HepG2 (cell line): Measurements from ENCODE around the gene CRKL. TPM values are rescaled to one million over a fixed set of nuclear protein-coding genes. Genes with fewer than 3 reads are reported as not detected.

Experiments
- ATAC-seq: fragments of 200-7000 bp; cut with Tn5 transposase; 3 replicates; pipeline ENCODE4 v1.9.1; 2020; ENCODE audit warnings: mild to moderate bottlenecking, moderate library complexity
- BruUV-seq: library from RNA; stranded (reverse); fragments of 400-500 nt; replicated peaks from 2 replicates; lab custom pipeline; 2021; lab: Mats Ljungman, UMichigan
- CTCF ChIA-PET: fragments of 300-600 bp; formaldehyde crosslinking; extraction: SDS; loops from one replicate; lab custom pipeline; 2021; ENCODE audit warnings: low total read pairs, inconsistent platforms, low intra/inter-chr PET ratio; lab: Yijun Ruan, JAX
- POLR2A ChIA-PET: fragments of 350-600 bp; sonication (Branson Sonifier 250); formaldehyde crosslinking; loops from one replicate; lab custom pipeline; 2020; ENCODE audit warnings: antibody characterized with exemption, inconsistent platforms; lab: Yijun Ruan, JAX
- DNase-seq: peaks from one replicate; pipeline ENCODE4 v3.0.0-alpha.2; 2015; ENCODE audit warnings: low spot score
- FAIRE-seq: peaks from 3 replicates; lab custom pipeline; 2011; peaks lifted over from hg19 to GRCh38; lab: Jason Lieb, UNC
- H2AFZ ChIP-seq: one replicate; pipeline ENCODE4 v1.6.1; 2011; ENCODE audit warnings: low read length, inconsistent platforms
- H3K27ac ChIP-seq: fragments of 300-600 bp; 3 replicates; pipeline ENCODE4 v1.8.0; 2011; ENCODE audit warnings: mixed run types, mild to moderate bottlenecking, mixed read lengths, low read length, inconsistent platforms; ENCODE audit not compliant: insufficient read depth; ENCODE audit errors: extremely low read length
- H3K27me3 ChIP-seq, 2 experiments: fragments of 200-600 bp in 1 of 2; 2 replicates in 1 of 2; 3 replicates in 1 of 2; pipeline versions ENCODE4 v1.6.0 to v1.8.0; 2011; ENCODE audit warnings: low read length in 2 of 2, mild to moderate bottlenecking in 2 of 2, moderate library complexity in 2 of 2, inconsistent platforms in 1 of 2; ENCODE audit not compliant: insufficient read depth in 2 of 2, control insufficient read depth in 1 of 2
- H3K36me3 ChIP-seq, 2 experiments: fragments of 200-600 bp in 1 of 2; replicated peaks in 1 of 2; 2 replicates in 1 of 2; 3 replicates in 1 of 2; pipeline versions ENCODE4 v1.5.1 to v1.8.0; 2011; ENCODE audit warnings: low read length in 2 of 2, inconsistent platforms in 1 of 2; ENCODE audit not compliant: insufficient read depth in 2 of 2, control insufficient read depth in 1 of 2
- H3K4me1 ChIP-seq: 2 replicates; pipeline ENCODE4 v1.5.1; 2012; ENCODE audit warnings: low read length, inconsistent platforms; ENCODE audit not compliant: insufficient read depth
- H3K4me2 ChIP-seq: 2 replicates; pipeline ENCODE4 v1.6.0; 2011; ENCODE audit warnings: low read depth, low read length, inconsistent platforms
- H3K4me3 ChIP-seq, 3 experiments: fragments of 200-600 bp in 1 of 3; sonication (generic), shearing (Covaris generic) in 1 of 3; replicated peaks in 1 of 3; 2 replicates each; pipeline ENCODE4 v1.5.1; 2011 to 2016; ENCODE audit warnings: low read length in 3 of 3, inconsistent platforms in 2 of 3, low read depth in 2 of 3, mild to moderate bottlenecking in 2 of 3, control low read depth in 1 of 3, mixed read lengths in 1 of 3; ENCODE audit not compliant: insufficient read depth in 1 of 3
- H3K79me2 ChIP-seq: one replicate; pipeline ENCODE4 v1.6.1; 2011; ENCODE audit warnings: low read length, inconsistent platforms; ENCODE audit not compliant: insufficient read depth
- H3K9ac ChIP-seq: 2 replicates; pipeline ENCODE4 v1.6.0; 2011; ENCODE audit warnings: mild to moderate bottlenecking, low read depth, low read length, inconsistent platforms; ENCODE audit not compliant: insufficient read depth
- H3K9me3 ChIP-seq: 2 replicates; pipeline ENCODE4 v1.5.1; 2012; ENCODE audit warnings: mild to moderate bottlenecking, low read length
- H4K20me1 ChIP-seq: 2 replicates; pipeline ENCODE4 v1.6.0; 2011; ENCODE audit warnings: inconsistent platforms, mild to moderate bottlenecking, low read length, moderate library complexity; ENCODE audit not compliant: insufficient read depth
- BRCA1 ChIP-seq: sonication (generic); formaldehyde crosslinking; IDR thresholded peaks from 2 replicates; pipeline ENCODE4 v1.4.0; 2020; ENCODE audit warnings: missing genetic modification reagents
- CCDC6 ChIP-seq: sonication (generic); formaldehyde crosslinking; IDR thresholded peaks from 2 replicates; pipeline ENCODE4 v1.8.1; 2022; ENCODE audit warnings: mild to moderate bottlenecking, missing genetic modification reagents, moderate library complexity
- FOXM1 ChIP-seq: sonication (generic); formaldehyde crosslinking; IDR thresholded peaks from 2 replicates; pipeline ENCODE4 v1.5.0; 2020; ENCODE audit warnings: missing genetic modification reagents
- GRHL1 ChIP-seq: sonication (generic); formaldehyde crosslinking; conservative IDR thresholded peaks from 2 replicates; pipeline ENCODE4 v1.8.0; 2022; ENCODE audit warnings: missing genetic modification reagents
- HMG20B ChIP-seq: conservative IDR thresholded peaks from 2 replicates; pipeline ENCODE4 v1.6.1; 2016; ENCODE audit warnings: missing genetic modification reagents, missing compliant biosample characterization
- HOXA7 ChIP-seq: sonication (generic); formaldehyde crosslinking; IDR thresholded peaks from 2 replicates; pipeline ENCODE4 v1.8.1; 2022; ENCODE audit warnings: mild to moderate bottlenecking, missing genetic modification reagents, moderate library complexity
- JUN ChIP-seq: sonication (generic); formaldehyde crosslinking; IDR thresholded peaks from 2 replicates; pipeline ENCODE4 v1.4.0; 2020; ENCODE audit warnings: mild to moderate bottlenecking, missing genetic modification reagents
- MAFK ChIP-seq, 2 experiments: IDR thresholded peaks in 1 of 2; conservative IDR thresholded peaks in 1 of 2; 2 replicates each; pipeline ENCODE4 v1.6.1; 2011; ENCODE audit warnings: improper control_type of control experiment in 2 of 2, low read length in 2 of 2
- SMAD1 ChIP-seq: sonication (generic); formaldehyde crosslinking; IDR thresholded peaks from 2 replicates; pipeline ENCODE4 v1.4.0; 2020; ENCODE audit warnings: missing genetic modification reagents, low read depth, mild to moderate bottlenecking, borderline replicate concordance
- SMARCE1 ChIP-seq: fragments of 450-650 bp; IDR thresholded peaks from 2 replicates; pipeline ENCODE4 v1.6.1; 2017; ENCODE audit warnings: borderline replicate concordance
- SRY ChIP-seq: sonication (generic); formaldehyde crosslinking; IDR thresholded peaks from 2 replicates; pipeline ENCODE4 v1.8.0; 2022; ENCODE audit warnings: mild to moderate bottlenecking, missing genetic modification reagents
- THAP8 ChIP-seq: sonication (generic); formaldehyde crosslinking; IDR thresholded peaks from 2 replicates; pipeline ENCODE4 v1.5.1; 2020; ENCODE audit warnings: missing genetic modification reagents, mild to moderate bottlenecking, borderline replicate concordance
- ZC3H4 ChIP-seq: sonication (generic); formaldehyde crosslinking; IDR thresholded peaks from 2 replicates; pipeline ENCODE4 v1.4.0; 2020; ENCODE audit warnings: missing genetic modification reagents, borderline replicate concordance
- ZNF251 ChIP-seq: sonication (generic); formaldehyde crosslinking; IDR thresholded peaks from 2 replicates; pipeline ENCODE4 v1.9.0; 2021; ENCODE audit warnings: mild to moderate bottlenecking, missing genetic modification reagents
- ZNF292 ChIP-seq: sonication (generic); formaldehyde crosslinking; IDR thresholded peaks from 2 replicates; pipeline ENCODE4 v1.8.1; 2022; ENCODE audit warnings: mild to moderate bottlenecking, low read depth, missing genetic modification reagents, borderline replicate concordance
- ZNF331 ChIP-seq: sonication (generic); formaldehyde crosslinking; IDR thresholded peaks from 2 replicates; pipeline ENCODE4 v1.4.0; 2020; ENCODE audit warnings: missing genetic modification reagents
- ZNF414 ChIP-seq: sonication (generic); formaldehyde crosslinking; IDR thresholded peaks from 2 replicates; pipeline ENCODE4 v1.5.0; 2020; ENCODE audit warnings: missing genetic modification reagents
- ZNF557 ChIP-seq: sonication (generic); formaldehyde crosslinking; IDR thresholded peaks from 2 replicates; pipeline ENCODE4 v1.4.0; 2020; ENCODE audit warnings: missing genetic modification reagents
- ZSCAN9 ChIP-seq: IDR thresholded peaks from 2 replicates; pipeline ENCODE4 v1.6.1; 2016; ENCODE audit warnings: borderline replicate concordance
- ZZZ3 ChIP-seq: sonication (generic); formaldehyde crosslinking; IDR thresholded peaks from 2 replicates; pipeline ENCODE4 v1.4.0; 2020; ENCODE audit warnings: missing genetic modification reagents, mild to moderate bottlenecking, borderline replicate concordance
- WGBS: methylation state at CpG from one replicate; pipeline ENCODE4 v1.1.6; 2017; ENCODE audit warnings: low lambda C conversion rate; 5-methylcytosine and 5-hydroxymethylcytosine counted together
- in situ Hi-C: cut with HindIII; loops from 2 replicates; pipeline ENCODE4 v1.10.0; 2017; ENCODE audit warnings: low pct_unique_long_range_greater_than_20kb; ENCODE audit not compliant: extremely low pct_ligation_motif_present
- intact Hi-C: fragments of 100-400 bp; cut with micrococcal nuclease; formaldehyde crosslinking; loops from one replicate; pipeline ENCODE4 v1.10.0; 2022; ENCODE audit not compliant: unreplicated experiment
- polyA plus RNA-seq, 8 experiments: library from polyadenylated mRNA; depleted of rRNA in 3 of 8; stranded (reverse) in 7 of 8; unstranded in 1 of 8; fragments of >200 nt; fragmentation: Illumina TruSeq in 4 of 8; extraction: Trizol in 4 of 8; gene quantifications; 2 replicates each; pipeline versions ENCODE4 v1.2.1 to v1.2.3, GENCODE V29; 2011 to 2016; ENCODE audit warnings: low read depth in 4 of 8, missing spikeins in 1 of 8, mixed read lengths in 1 of 8; ENCODE audit not compliant: insufficient read depth in 1 of 8
- total RNA-seq, 5 experiments: library from RNA; depleted of rRNA; stranded (reverse); fragments of >200 nt; fragmentation: Illumina TruSeq; extraction: Trizol; gene quantifications; 2 replicates each; pipeline ENCODE4 v1.2.3, GENCODE V29; 2016; ENCODE audit warnings: low read depth in 1 of 5
- TF ChIP-seq, protein P1 (sequence below): IDR thresholded peaks from 2 replicates; pipeline ENCODE4 v1.6.1; 2012; ENCODE audit warnings: inconsistent platforms

Gene CRKL
- total and polyA plus RNA-seq, 2 of the 13 experiments (the other 11 are each of a cell fraction or from before 2014, with no cell fraction given), result 37.4 to 60.6 TPM

DNA sequence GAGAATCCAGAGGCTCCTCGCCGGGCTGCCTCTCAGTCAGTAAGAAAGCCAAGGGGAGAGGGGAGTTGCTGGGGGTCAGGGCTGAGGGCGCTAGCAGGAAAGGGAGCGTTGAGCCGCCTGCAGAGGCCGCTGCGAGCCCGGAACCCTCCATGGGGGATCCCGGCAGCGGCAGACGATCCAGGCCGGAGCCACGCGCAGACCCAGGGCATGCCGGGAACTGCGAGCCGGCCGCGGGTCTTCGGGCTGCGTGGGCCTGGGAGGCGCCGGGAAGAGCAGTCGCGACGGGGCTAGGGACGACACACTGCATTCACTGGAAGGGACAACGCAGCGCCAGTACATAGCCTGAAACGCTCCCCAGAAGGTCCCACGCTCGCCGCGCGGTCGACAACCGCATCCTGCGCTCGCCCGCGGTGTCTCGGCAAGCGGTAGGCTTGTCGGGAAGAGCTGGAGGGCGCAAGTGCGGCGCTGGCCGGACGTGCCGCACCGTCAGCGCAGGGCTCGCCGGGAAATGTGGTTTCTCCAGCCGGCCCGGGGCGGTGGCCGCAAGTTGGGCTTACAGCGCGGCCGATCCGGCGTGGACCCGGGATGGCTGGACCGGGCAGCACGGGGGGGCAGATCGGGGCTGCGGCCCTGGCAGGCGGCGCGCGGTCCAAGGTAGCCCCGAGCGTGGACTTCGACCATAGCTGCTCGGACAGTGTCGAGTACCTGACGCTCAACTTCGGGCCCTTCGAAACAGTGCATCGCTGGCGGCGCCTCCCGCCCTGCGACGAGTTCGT is 64.8 kb downstream of the CRKL start, which contains the start of gene LZTR1:
LZTR1 (plus strand) TSS at position 511 of the 776 bp plus-strand sequence; CDS start at position 586, 75 bp downstream.
- intact Hi-C loops, result loop anchor here (1.0 kb wide), 1 partner anchor 15 kb away; the partner anchor contains the start of gene AIFM3
- DNase-seq, result peak; percentile 70
- TF ChIP-seq SMARCE1 (no peak), MAFK (conservative IDR thresholded peaks at IDR 0.05 in 1 of 2, IDR thresholded peaks at IDR 0.05 in 1 of 2; ENCODE audit: low read length in 2 of 2) (no peak), ZC3H4 (no peak), THAP8 (CRISPR knock-in tag) (0 out of 2 replicates have a peak, but pooled peaks have one; percentile 60), HMG20B (CRISPR knock-in tag) (0 out of 2 replicates have a peak, but pooled peaks have one; percentile 21), ZNF251 (CRISPR knock-in tag) (peak; percentile 78; the same call in 1 of the 2 replicates), ZNF557 (peak; percentile 69; the same call in 1 of the 2 replicates), SMAD1 (CRISPR knock-in tag) (peak; percentile 96), ZNF292 (no peak), FOXM1 (CRISPR knock-in tag) (no peak; the same call in 1 of the 2 replicates), SRY (CRISPR knock-in tag) (peak; percentile 97), BRCA1 (CRISPR knock-in tag) (peak; percentile 87; the same call in 1 of the 2 replicates), ZZZ3 (CRISPR knock-in tag) (peak; percentile 77; the same call in 1 of the 2 replicates), ZSCAN9 (CRISPR knock-in tag) (peak; percentile 78; the same call in 1 of the 2 replicates), GRHL1 (CRISPR knock-in tag) (no peak), ZNF331 (CRISPR knock-in tag) (peak; percentile 67), JUN (CRISPR knock-in tag) (peak; percentile 53; the same call in 1 of the 2 replicates), HOXA7 (CRISPR knock-in tag) (no peak), ZNF414 (CRISPR knock-in tag) (peak; percentile 92), CCDC6 (peak; percentile 98)
- TF ChIP-seq, protein P1, sequence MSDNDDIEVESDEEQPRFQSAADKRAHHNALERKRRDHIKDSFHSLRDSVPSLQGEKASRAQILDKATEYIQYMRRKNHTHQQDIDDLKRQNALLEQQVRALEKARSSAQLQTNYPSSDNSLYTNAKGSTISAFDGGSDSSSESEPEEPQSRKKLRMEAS, result peak; percentile 95

More for the DNA sequence above, 64.8 kb downstream of the CRKL start, which contains the start of gene LZTR1:
- Histone ChIP-seq H4K20me1 (no peaks in the 10 kb centered on the region), H3K4me1 (peaks cover 39% of the 10 kb centered on the region), H3K79me2 (peaks cover 11% of the 10 kb centered on the region), H3K27ac (peak within 1 kb of the TSS; percentile 80), H3K36me3 (peaks cover 0 to 6% of the 10 kb centered on the region in 2 experiments; a peak in 3 of 5 replicates), H3K4me3 (peak within 1 kb of the TSS; percentile 67 to 98 (median 83)), H3K9me3 (0 out of 2 replicates have a peak, but pooled peaks cover 4% of the 10 kb centered on the region), H3K4me2 (peak within 1 kb of the TSS; percentile 97), H2AFZ (no peak within 1 kb of the TSS), H3K27me3 (no peaks in the 10 kb centered on the region; a peak in 1 of 5 replicates), H3K9ac (peak within 1 kb of the TSS; percentile 79)
- POLR2A ChIA-PET, result interaction anchor here (0.6 to 4.3 kb wide), 23 partner anchors 9 to 205 kb away, joined by 3 to 45 read pairs (median 7); partner anchors contain the start of genes AIFM3, CRKL, P2RX6 and THAP7
- TSS peak; percentile 91 for BruUV-seq
- WGBS, result 2% methylated on average over 20 of the region's 87 CpGs
- ATAC-seq (peak; percentile 91), FAIRE-seq (no peak)
- in situ Hi-C loops, result no loop called here
- CTCF ChIA-PET, result interaction anchor here (1.7 kb wide), 1 partner anchor 20 kb away, joined by 7 read pairs; no protein-coding TSS in a partner anchor
